Tibial nerve (tissue), 4 donors: ENCODE results near the gene SCAMP2. TPM values are rescaled to one million over a fixed set of nuclear protein-coding genes. Genes with fewer than 3 reads are reported as not detected.
A peak's percentile ranks its signal among the peaks of the same experiment; 100 is the strongest.

Experiments used
- DNase-seq, 2 donors: peaks; one replicate each; pipeline ENCODE4 v3.0.0-alpha.2; 2019; ENCODE audit warnings: low spot score in 2 of 2
- H3K27ac ChIP-seq, 4 donors: fragments of 200-600 bp; sonication (generic) in 3 of 4; one replicate each; pipeline ENCODE4 v1.5.1; 2017 to 2019; ENCODE audit warnings: mild to moderate bottlenecking in 1 of 4
- H3K27me3 ChIP-seq, 2 donors: fragments of 200-600 bp; sonication (generic) in 1 of 2; one replicate each; pipeline versions ENCODE4 v1.5.1 to v1.6.0; 2017 to 2019
- H3K36me3 ChIP-seq, 3 donors: fragments of 200-600 bp; sonication (generic); one replicate each; pipeline ENCODE4 v1.5.1; 2018 to 2019
- H3K4me1 ChIP-seq, 4 donors: fragments of 200-600 bp; sonication (generic) in 3 of 4; one replicate each; pipeline ENCODE4 v1.5.1; 2017 to 2019
- H3K4me3 ChIP-seq, 4 donors: fragments of 200-600 bp; sonication (generic) in 3 of 4; one replicate each; pipeline ENCODE4 v1.5.1; 2017 to 2019; ENCODE audit warnings: mild to moderate bottlenecking in 1 of 4, moderate library complexity in 1 of 4
- H3K9me3 ChIP-seq, 4 donors: fragments of 200-600 bp; sonication (generic) in 3 of 4; one replicate each; pipeline ENCODE4 v1.5.1; 2017 to 2019
- EP300 ChIP-seq, 2 donors: sonication (generic); formaldehyde crosslinking; IDR thresholded peaks; one replicate each; pipeline ENCODE4 v1.6.1; 2017; ENCODE audit warnings: antibody characterized with exemption in 2 of 2, mild to moderate bottlenecking in 1 of 2
- POLR2A ChIP-seq, 2 donors: fragments of 450-650 bp; IDR thresholded peaks; one replicate each; pipeline ENCODE4 v1.6.1; 2017; ENCODE audit warnings: antibody characterized with exemption in 2 of 2, mild to moderate bottlenecking in 2 of 2, moderate library complexity in 2 of 2
- WGBS, 2 donors: methylation state at CpG; one replicate each; pipeline ENCODE4 v1.1.5; 2018; 5-methylcytosine and 5-hydroxymethylcytosine counted together
- total RNA-seq, 4 donors: library from RNA; depleted of rRNA; stranded (reverse); fragments of >200 nt; gene quantifications; one replicate each; pipeline ENCODE4 v1.1.0, GENCODE V29; 2016
- TF ChIP-seq, protein P1 (sequence below), 5 experiments: fragments of 200-600 bp in 3 of 5; fragments of 450-650 bp in 2 of 5; sonication (generic) in 3 of 5; IDR thresholded peaks; one replicate each; pipeline ENCODE4 v1.5.1; 2016 to 2019; ENCODE audit warnings: antibody characterized with exemption in 5 of 5, mild to moderate bottlenecking in 3 of 5, moderate library complexity in 2 of 5

SCAMP2 gene
- total RNA-seq, 4 donors from 2014 or later, result 47.6 to 72.0 (median 65.7) TPM

DNA sequence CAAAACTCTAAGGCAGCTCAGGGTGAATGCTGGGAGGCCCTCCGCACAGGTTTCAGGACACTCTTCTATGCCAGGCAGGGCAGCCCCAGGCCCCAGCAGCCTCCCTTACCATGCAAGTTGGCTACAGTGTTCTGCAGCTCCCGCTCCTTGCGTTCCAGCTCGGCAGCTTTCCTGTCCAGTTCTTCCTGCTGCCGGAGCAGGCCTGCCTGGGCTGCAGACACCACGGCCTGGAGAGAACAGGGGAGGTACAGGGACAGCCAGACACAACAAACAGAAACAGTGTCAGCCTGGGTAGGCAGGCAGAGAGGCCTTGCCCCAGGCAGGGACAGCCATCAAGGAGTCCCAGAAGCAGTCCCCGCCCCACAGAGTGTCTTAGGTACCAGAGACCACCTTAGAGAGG lies 21.2 kb downstream of the SCAMP2 start:
- Histone ChIP-seq H3K36me3 (peaks cover 0 to 77% (median 47%) of the 10 kb centered on the region in 3 donors), H3K27ac (no peak overlapping the region), H3K27me3 (no peaks in the 10 kb centered on the region)

DNA sequence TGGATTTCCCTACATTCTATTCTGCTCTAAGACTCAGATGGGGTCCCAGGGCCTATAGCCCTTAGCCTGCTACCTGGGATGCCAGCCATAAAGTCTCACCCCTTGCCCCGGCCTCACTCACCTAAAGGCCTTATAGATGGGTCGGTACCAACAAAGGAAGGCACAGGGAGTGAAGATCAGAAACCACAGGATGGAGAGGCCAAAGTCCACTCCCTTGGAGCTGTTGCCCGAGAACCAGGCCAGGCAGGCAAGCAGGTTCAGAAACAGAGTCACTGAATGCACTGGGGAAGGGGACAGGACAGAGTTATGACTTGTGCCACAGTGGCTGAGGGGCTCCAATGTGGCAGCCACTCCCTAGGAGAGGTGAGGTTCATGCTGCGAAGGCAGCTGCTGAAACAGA lies 22.8 kb downstream of the SCAMP2 start:
- H3K9me3 ChIP-seq, result no peaks in the 10 kb centered on the region
- no peak for DNase-seq
- peaks cover 0 to 7% (median 0%) of the 10 kb centered on the region in 4 donors for H3K4me1 ChIP-seq
- no peak overlapping the region for H3K27ac ChIP-seq
- 87 to 94% methylated on average over 4 of the region's 4 CpGs for WGBS, 2 donors
- TF ChIP-seq EP300 (IDR thresholded peaks at IDR 0.05) (no peak), POLR2A (IDR thresholded peaks at IDR 0.05) (no peak)
- TF ChIP-seq, protein P1, sequence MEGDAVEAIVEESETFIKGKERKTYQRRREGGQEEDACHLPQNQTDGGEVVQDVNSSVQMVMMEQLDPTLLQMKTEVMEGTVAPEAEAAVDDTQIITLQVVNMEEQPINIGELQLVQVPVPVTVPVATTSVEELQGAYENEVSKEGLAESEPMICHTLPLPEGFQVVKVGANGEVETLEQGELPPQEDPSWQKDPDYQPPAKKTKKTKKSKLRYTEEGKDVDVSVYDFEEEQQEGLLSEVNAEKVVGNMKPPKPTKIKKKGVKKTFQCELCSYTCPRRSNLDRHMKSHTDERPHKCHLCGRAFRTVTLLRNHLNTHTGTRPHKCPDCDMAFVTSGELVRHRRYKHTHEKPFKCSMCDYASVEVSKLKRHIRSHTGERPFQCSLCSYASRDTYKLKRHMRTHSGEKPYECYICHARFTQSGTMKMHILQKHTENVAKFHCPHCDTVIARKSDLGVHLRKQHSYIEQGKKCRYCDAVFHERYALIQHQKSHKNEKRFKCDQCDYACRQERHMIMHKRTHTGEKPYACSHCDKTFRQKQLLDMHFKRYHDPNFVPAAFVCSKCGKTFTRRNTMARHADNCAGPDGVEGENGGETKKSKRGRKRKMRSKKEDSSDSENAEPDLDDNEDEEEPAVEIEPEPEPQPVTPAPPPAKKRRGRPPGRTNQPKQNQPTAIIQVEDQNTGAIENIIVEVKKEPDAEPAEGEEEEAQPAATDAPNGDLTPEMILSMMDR (IDR thresholded peaks at IDR 0.05), result no peak
- no peak overlapping the region for H3K4me3 ChIP-seq
- peaks cover 0 to 93% (median 47%) of the 10 kb centered on the region in 3 donors for H3K36me3 ChIP-seq
- H3K27me3 ChIP-seq, result no peaks in the 10 kb centered on the region

More for the DNA sequence above, 21.2 kb downstream of the SCAMP2 start:
- H3K4me1 ChIP-seq, result peaks cover 0 to 15% (median under 1%) of the 10 kb centered on the region in 4 donors
- 88 to 94% methylated on average over 6 to 7 of the region's 7 CpGs for WGBS, 2 donors
- H3K9me3 ChIP-seq, result no peaks in the 10 kb centered on the region
- TF ChIP-seq, protein P1 (IDR thresholded peaks at IDR 0.05), result no peak
- TF ChIP-seq POLR2A (IDR thresholded peaks at IDR 0.05) (no peak), EP300 (IDR thresholded peaks at IDR 0.05) (no peak)
- DNase-seq, result no peak
- no peak overlapping the region for H3K4me3 ChIP-seq

DNA sequence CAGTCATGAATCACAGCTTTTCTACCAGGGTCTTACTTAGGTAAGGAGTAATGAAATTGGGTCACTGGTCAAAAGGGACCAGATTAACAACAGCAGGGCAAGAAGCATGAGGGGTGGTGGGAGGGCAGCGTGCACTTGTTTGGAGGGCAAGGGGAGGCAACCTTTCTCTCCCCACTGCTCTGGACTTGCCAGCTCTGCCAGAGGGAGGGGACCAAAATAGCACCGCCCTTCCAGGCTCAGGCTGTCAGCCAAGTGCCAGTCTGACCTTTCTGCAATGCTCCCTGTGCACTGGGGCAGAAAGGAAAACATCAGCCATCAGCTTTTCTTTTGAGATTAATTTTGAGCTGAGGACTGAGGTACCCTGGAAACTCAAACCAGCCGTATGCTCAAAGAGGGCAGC lies 25.7 kb downstream of the SCAMP2 start:
- Histone ChIP-seq H3K27ac (peak overlapping the region in 1 of 4 donors; percentile 8), H3K27me3 (no peaks in the 10 kb centered on the region), H3K4me3 (no peak overlapping the region), H3K4me1 (peaks cover 0 to 23% (median 4%) of the 10 kb centered on the region in 4 donors), H3K9me3 (no peaks in the 10 kb centered on the region), H3K36me3 (peaks cover 0 to 84% (median 32%) of the 10 kb centered on the region in 3 donors)
- no peak for DNase-seq
- WGBS, 2 donors, result 50 to 55% methylated on average over 3 of the region's 3 CpGs
- TF ChIP-seq POLR2A (IDR thresholded peaks at IDR 0.05), result no peak
- no peak for TF ChIP-seq EP300 (IDR thresholded peaks at IDR 0.05)
- TF ChIP-seq, protein P1 (IDR thresholded peaks at IDR 0.05), result no peak

DNA sequence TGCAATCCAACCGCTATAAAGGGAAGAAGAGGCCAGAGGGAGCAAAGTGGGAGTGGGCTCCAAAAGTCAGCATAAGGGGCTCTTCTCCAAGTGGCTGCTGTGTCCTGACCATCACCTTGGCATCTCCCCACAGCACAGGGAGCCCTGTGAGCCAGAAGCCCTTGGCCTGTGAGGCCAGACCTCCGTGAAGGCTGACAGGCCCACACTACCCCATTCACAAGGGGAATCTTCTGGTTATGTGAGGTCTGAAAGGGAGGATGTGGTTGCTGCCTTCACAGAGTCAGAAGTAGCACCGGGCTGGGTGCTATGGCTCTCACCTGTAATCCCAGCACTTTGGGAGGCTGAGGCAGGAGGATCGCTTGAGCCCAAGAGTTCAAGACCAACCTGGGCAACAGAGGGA lies 27.6 kb downstream of the SCAMP2 start:
- peaks cover 0 to 36% (median 11%) of the 10 kb centered on the region in 4 donors for H3K4me1 ChIP-seq
- WGBS, 2 donors, result 90 to 91% methylated on average over 4 of the region's 4 CpGs
- TF ChIP-seq EP300 (IDR thresholded peaks at IDR 0.05) (no peak), POLR2A (IDR thresholded peaks at IDR 0.05) (no peak)
- TF ChIP-seq, protein P1 (IDR thresholded peaks at IDR 0.05), result no peak
- no peak overlapping the region for H3K4me3 ChIP-seq
- H3K27me3 ChIP-seq, result no peaks in the 10 kb centered on the region
- DNase-seq, result no peak
- H3K9me3 ChIP-seq, result no peaks in the 10 kb centered on the region
- H3K27ac ChIP-seq, result peak overlapping the region in 1 of 4 donors; percentile 52
- H3K36me3 ChIP-seq, result peaks cover 0 to 66% (median 22%) of the 10 kb centered on the region in 3 donors

DNA sequence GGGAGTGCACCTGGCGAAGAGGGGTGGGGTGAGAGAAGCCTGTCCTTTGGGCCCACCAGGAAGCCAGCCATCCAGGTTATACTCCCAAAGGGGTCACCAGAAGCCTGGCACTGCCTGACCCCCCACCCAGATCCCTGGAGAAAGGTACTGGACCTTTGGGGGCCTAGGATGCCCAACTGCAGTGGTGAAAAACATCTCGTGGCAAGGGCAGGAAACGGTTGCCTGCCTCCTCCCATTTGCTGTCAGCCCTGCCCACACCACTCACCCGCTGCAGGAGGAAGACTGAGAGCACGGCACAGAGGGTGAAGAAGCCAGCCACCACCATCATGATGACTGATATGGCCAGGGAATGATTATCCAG lies 28.0 kb downstream of the SCAMP2 start:
- peak overlapping the region in 1 of 4 donors; percentile 52 for H3K27ac ChIP-seq
- 76 to 82% methylated on average over 5 of the region's 5 CpGs for WGBS, 2 donors
- H3K4me3 ChIP-seq, result no peak overlapping the region
- DNase-seq, result no peak
- no peaks in the 10 kb centered on the region for H3K27me3 ChIP-seq
- TF ChIP-seq, protein P1 (IDR thresholded peaks at IDR 0.05), result no peak
- TF ChIP-seq EP300 (IDR thresholded peaks at IDR 0.05) (no peak), POLR2A (IDR thresholded peaks at IDR 0.05) (no peak)
- peaks cover 0 to 36% (median 11%) of the 10 kb centered on the region in 4 donors for H3K4me1 ChIP-seq
- H3K36me3 ChIP-seq, result peaks cover 0 to 66% (median 20%) of the 10 kb centered on the region in 3 donors
- H3K9me3 ChIP-seq, result no peaks in the 10 kb centered on the region
